ENCODE data around the gene METTL14.

METTL14 gene

DNA sequence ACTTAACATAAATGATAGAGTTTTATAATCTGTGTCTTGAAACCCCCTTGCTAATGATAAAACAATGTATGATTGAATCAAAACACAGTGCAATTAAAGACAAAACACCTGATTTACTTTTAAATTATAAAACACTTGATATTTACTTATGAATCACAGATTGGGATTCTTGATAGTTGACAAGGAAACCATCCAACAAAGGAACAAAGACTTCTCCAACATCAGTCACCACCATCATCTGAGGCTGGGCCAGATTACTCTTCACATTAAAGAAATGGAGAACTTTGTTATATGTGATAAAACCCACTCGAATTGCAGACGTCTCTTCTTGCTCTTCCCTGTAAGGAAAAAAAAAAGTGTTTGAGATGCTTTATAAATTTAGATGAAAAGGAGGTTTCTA, 67.4 kb downstream of the METTL14 start:
- TF ChIP-seq, protein P1, sequence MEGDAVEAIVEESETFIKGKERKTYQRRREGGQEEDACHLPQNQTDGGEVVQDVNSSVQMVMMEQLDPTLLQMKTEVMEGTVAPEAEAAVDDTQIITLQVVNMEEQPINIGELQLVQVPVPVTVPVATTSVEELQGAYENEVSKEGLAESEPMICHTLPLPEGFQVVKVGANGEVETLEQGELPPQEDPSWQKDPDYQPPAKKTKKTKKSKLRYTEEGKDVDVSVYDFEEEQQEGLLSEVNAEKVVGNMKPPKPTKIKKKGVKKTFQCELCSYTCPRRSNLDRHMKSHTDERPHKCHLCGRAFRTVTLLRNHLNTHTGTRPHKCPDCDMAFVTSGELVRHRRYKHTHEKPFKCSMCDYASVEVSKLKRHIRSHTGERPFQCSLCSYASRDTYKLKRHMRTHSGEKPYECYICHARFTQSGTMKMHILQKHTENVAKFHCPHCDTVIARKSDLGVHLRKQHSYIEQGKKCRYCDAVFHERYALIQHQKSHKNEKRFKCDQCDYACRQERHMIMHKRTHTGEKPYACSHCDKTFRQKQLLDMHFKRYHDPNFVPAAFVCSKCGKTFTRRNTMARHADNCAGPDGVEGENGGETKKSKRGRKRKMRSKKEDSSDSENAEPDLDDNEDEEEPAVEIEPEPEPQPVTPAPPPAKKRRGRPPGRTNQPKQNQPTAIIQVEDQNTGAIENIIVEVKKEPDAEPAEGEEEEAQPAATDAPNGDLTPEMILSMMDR (conservative IDR thresholded peaks at IDR 0.05; ENCODE audit: low read depth, low read length), result no peak
- H3K4me3 ChIP-seq (ENCODE audit: low read depth, low read length), result no peak overlapping the region
- DNase-seq (ENCODE audit: low read depth), result no peak

DNA sequence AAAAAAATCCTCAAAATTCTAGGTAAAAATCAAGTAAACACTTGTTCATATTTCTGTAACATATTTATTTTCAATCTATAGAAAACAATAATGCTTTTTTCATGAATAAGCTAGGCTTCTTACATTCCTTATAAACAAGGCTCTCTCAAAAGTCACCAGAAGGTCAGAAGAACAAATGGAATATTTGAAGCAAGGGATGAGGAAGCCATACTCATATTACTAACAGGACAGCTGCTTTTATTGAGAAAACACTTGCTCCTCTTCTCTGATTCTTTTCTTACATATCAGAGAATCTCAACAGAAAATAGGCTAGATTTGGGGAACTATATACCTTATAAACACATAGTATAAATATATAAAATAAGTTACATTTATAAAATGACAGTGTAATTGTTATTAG, 67.9 kb downstream of the METTL14 start:
- TF ChIP-seq, protein P1 (conservative IDR thresholded peaks at IDR 0.05; ENCODE audit: low read depth, low read length), result no peak
- no peak overlapping the region for H3K4me3 ChIP-seq (ENCODE audit: low read depth, low read length)
- DNase-seq (ENCODE audit: low read depth), result no peak

GRCh38 chr4:118753685-118754084, 68.5 kb downstream of the METTL14 start:
- TF ChIP-seq, protein P1 (conservative IDR thresholded peaks at IDR 0.05; ENCODE audit: low read depth, low read length), result no peak
- DNase-seq (ENCODE audit: low read depth), result no peak
- no peak overlapping the region for H3K4me3 ChIP-seq (ENCODE audit: low read depth, low read length)

DNA sequence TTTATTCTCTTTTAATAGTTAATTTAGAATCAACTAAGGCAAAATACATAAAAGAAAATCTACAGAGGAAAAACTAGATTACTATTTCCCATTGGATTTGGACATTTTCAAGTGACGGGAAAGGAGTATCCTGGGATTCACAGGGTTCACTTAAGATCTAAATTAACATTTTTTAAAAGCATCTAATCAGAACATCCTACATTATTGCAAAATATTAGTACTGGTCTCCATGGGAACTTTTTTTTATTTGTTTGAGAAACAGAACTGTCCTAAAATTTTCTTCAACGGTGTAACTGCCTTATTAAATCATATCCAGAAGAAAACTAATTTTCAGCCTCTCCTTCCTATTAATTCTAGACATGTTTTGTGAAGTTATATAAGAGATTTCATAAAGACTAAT, 69.7 kb downstream of the METTL14 start:
- TF ChIP-seq, protein P1 (conservative IDR thresholded peaks at IDR 0.05; ENCODE audit: low read depth, low read length), result no peak
- H3K4me3 ChIP-seq (ENCODE audit: low read depth, low read length), result no peak overlapping the region
- no peak for DNase-seq (ENCODE audit: low read depth)

DNA sequence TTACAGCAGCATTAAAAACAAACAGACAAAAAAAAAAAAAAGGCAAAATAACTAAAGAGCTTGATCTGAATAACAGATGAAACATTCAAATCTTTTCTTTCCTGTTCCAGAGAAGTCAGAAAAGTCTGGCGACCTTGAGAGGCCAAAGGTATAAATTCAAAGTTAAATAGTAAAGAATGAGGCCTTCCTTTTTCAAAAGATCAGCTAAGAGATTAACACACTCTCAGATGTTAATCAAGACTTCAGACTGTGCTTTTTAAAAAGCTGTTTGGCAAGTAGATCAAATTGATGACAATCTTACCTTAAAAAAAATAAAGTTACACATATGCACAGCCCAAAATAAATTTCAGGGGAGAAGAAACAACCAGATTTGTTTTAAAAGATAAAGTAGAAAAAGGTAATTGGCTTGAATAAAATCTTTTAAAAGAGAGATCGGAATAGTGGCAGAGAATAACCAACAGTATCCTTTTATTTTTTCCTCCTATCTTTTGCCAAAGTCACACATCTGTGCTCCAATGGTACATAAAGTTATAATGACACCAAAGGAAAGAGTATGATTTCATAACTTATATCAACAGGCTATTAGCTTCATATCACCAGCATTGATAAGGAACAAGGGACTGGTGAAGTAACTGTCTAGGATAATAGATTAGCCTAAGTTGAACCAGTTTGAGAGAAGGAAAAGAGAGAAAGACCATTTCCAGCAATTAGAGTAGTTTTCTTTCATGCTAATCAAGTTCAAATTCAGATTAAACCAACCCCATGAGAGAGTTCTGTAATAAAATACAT, 70.4 kb downstream of the METTL14 start:
- DNase-seq (ENCODE audit: low read depth), result no peak
- H3K4me3 ChIP-seq (ENCODE audit: low read depth, low read length), result no peak overlapping the region
- TF ChIP-seq, protein P1 (conservative IDR thresholded peaks at IDR 0.05; ENCODE audit: low read depth, low read length), result no peak

DNA sequence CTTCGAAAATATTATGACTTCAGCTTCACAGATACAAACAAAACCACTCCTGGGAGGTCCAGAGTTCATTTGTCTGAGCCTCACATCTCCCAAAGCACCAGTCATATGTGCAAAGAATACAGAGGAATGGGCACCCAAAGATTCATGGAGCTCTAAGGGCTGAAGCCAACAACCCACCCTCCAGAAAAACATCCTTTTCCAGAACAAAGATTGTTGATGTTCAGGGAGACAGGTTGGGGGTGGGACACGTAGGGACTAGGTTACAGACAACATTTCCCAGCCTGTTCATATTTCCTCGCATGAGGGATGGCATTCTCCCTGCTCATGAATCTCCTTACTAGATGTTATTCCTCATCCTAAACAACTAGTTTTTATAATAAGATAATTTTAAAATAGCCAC, 71.2 kb downstream of the METTL14 start:
- TF ChIP-seq, protein P1 (conservative IDR thresholded peaks at IDR 0.05; ENCODE audit: low read depth, low read length), result no peak
- no peak overlapping the region for H3K4me3 ChIP-seq (ENCODE audit: low read depth, low read length)
- DNase-seq (ENCODE audit: low read depth), result no peak

GRCh38 chr4:118756958-118757357, 71.8 kb downstream of the METTL14 start:
- DNase-seq (ENCODE audit: low read depth), result no peak
- TF ChIP-seq, protein P1 (conservative IDR thresholded peaks at IDR 0.05; ENCODE audit: low read depth, low read length), result no peak
- no peak overlapping the region for H3K4me3 ChIP-seq (ENCODE audit: low read depth, low read length)
